Gastroesophageal sphincter (tissue), 4 donors: Measurements from ENCODE around the gene PAPPA. TPM values are rescaled to one million over a fixed set of nuclear protein-coding genes. Genes with fewer than 3 reads are reported as not detected.

Experiments
- ATAC-seq: fragments of 150-250 bp; one replicate; pipeline ENCODE4 v1.9.1; 2016; ENCODE audit warnings: mild to moderate bottlenecking, moderate library complexity
- H3K27ac ChIP-seq, 4 donors: fragments of 200-600 bp; sonication (generic) in 3 of 4; 1 replicate in 3 of 4; 2 replicates in 1 of 4; pipeline ENCODE4 v1.5.1; 2016 to 2019
- H3K27me3 ChIP-seq: fragments of 200-600 bp; sonication (generic); one replicate; pipeline ENCODE4 v1.5.1; 2019
- H3K36me3 ChIP-seq, 2 donors: fragments of 200-600 bp; sonication (generic); one replicate each; pipeline ENCODE4 v1.5.1; 2019; ENCODE audit warnings: control low read depth in 1 of 2
- H3K4me1 ChIP-seq, 3 donors: fragments of 200-600 bp; sonication (generic); 1 replicate in 2 of 3; 2 replicates in 1 of 3; pipeline ENCODE4 v1.5.1; 2016 to 2019; ENCODE audit warnings: control low read depth in 2 of 3
- H3K4me3 ChIP-seq, 2 donors: fragments of 200-600 bp; sonication (generic); one replicate each; pipeline ENCODE4 v1.5.1; 2019; ENCODE audit warnings: mild to moderate bottlenecking in 1 of 2, moderate library complexity in 1 of 2
- H3K9me3 ChIP-seq, 3 donors: fragments of 200-600 bp; sonication (generic); one replicate each; pipeline ENCODE4 v1.5.1; 2017 to 2019; ENCODE audit warnings: control low read depth in 2 of 3
- CTCF ChIP-seq, 4 experiments: fragments of 200-600 bp in 2 of 4; fragments of 450-650 bp in 2 of 4; sonication (generic) in 1 of 4; IDR thresholded peaks; one replicate each; pipeline ENCODE4 v1.5.1; 2017 to 2019; ENCODE audit warnings: antibody characterized with exemption in 4 of 4, mild to moderate bottlenecking in 2 of 4, moderate library complexity in 2 of 4
- EP300 ChIP-seq: sonication (generic); formaldehyde crosslinking; IDR thresholded peaks from one replicate; pipeline ENCODE4 v1.6.1; 2017; ENCODE audit warnings: antibody characterized with exemption, mild to moderate bottlenecking
- POLR2A ChIP-seq, 2 donors: fragments of 450-650 bp; IDR thresholded peaks; one replicate each; pipeline ENCODE4 v1.6.1; 2017; ENCODE audit warnings: antibody characterized with exemption in 2 of 2, mild to moderate bottlenecking in 2 of 2, moderate library complexity in 1 of 2
- POLR2AphosphoS5 ChIP-seq: sonication (generic); formaldehyde crosslinking; IDR thresholded peaks from one replicate; pipeline ENCODE4 v1.6.1; 2017; ENCODE audit warnings: antibody characterized with exemption
- WGBS, 2 donors: methylation state at CpG; one replicate each; pipeline ENCODE4 v1.1.5; 2018; ENCODE audit warnings: low coverage in 1 of 2; 5-methylcytosine and 5-hydroxymethylcytosine counted together
- total RNA-seq, 4 donors: library from RNA; depleted of rRNA; stranded (reverse); fragments of >200 nt; gene quantifications; one replicate each; pipeline ENCODE4 v1.1.0, GENCODE V29; 2016

Gene PAPPA
- total RNA-seq, 4 donors from 2014 or later: 1.9 to 5.7 (median 3.2) TPM

GRCh38 chr9:116233160-116233530 lies 79.6 kb downstream of the PAPPA start:
- H3K4me3 ChIP-seq: no peak overlapping the region
- no peaks in the 10 kb centered on the region for H3K9me3 ChIP-seq
- ATAC-seq: no peak
- no peaks in the 10 kb centered on the region for H3K4me1 ChIP-seq
- TF ChIP-seq POLR2A (IDR thresholded peaks at IDR 0.05) (no peak), EP300 (no peak), POLR2AphosphoS5 (no peak), CTCF (IDR thresholded peaks at IDR 0.05) (no peak)
- WGBS, 2 donors: 97 to 100% methylated on average over 3 of the region's 3 CpGs
- no peaks in the 10 kb centered on the region for H3K27me3 ChIP-seq
- H3K27ac ChIP-seq: no peak overlapping the region
- no peaks in the 10 kb centered on the region for H3K36me3 ChIP-seq

GRCh38 chr9:116234081-116234480 lies 80.5 kb downstream of the PAPPA start:
- Histone ChIP-seq H3K4me3 (no peak overlapping the region), H3K4me1 (no peaks in the 10 kb centered on the region), H3K36me3 (no peaks in the 10 kb centered on the region), H3K27me3 (no peaks in the 10 kb centered on the region), H3K27ac (no peak overlapping the region), H3K9me3 (no peaks in the 10 kb centered on the region)
- WGBS, 2 donors: 32 to 50% methylated on average over 2 to 4 of the region's 4 CpGs
- TF ChIP-seq EP300 (no peak), CTCF (IDR thresholded peaks at IDR 0.05) (no peak), POLR2AphosphoS5 (no peak), POLR2A (IDR thresholded peaks at IDR 0.05) (no peak)
- no peak for ATAC-seq

- no peak for TF ChIP-seq CTCF (IDR thresholded peaks at IDR 0.05)
- no peak for TF ChIP-seq POLR2A (IDR thresholded peaks at IDR 0.05)
- TF ChIP-seq EP300: no peak
- no peak for TF ChIP-seq POLR2AphosphoS5
- no peak for ATAC-seq
- no peaks in the 10 kb centered on the region for H3K9me3 ChIP-seq
- no peak overlapping the region for H3K4me3 ChIP-seq
- no peaks in the 10 kb centered on the region for H3K4me1 ChIP-seq
- H3K27ac ChIP-seq: no peak overlapping the region
- H3K36me3 ChIP-seq: no peaks in the 10 kb centered on the region
- no peaks in the 10 kb centered on the region for H3K27me3 ChIP-seq
Observed at GRCh38 chr9:116236979-116237378, 83.4 kb downstream of the PAPPA start.

GRCh38 chr9:116237456-116237855 lies 83.9 kb downstream of the PAPPA start:
- Histone ChIP-seq H3K4me3 (no peak overlapping the region), H3K36me3 (no peaks in the 10 kb centered on the region), H3K27me3 (no peaks in the 10 kb centered on the region), H3K27ac (no peak overlapping the region), H3K9me3 (no peaks in the 10 kb centered on the region), H3K4me1 (no peaks in the 10 kb centered on the region)
- TF ChIP-seq CTCF (IDR thresholded peaks at IDR 0.05) (no peak), POLR2AphosphoS5 (no peak), EP300 (no peak), POLR2A (IDR thresholded peaks at IDR 0.05) (no peak)
- WGBS, 2 donors: 76 to 92% methylated on average over 2 to 4 of the region's 4 CpGs
- ATAC-seq: no peak

- no peak overlapping the region for H3K27ac ChIP-seq
- no peaks in the 10 kb centered on the region for H3K4me1 ChIP-seq
- H3K4me3 ChIP-seq: no peak overlapping the region
- TF ChIP-seq EP300 (no peak), POLR2AphosphoS5 (no peak), CTCF (IDR thresholded peaks at IDR 0.05) (no peak), POLR2A (IDR thresholded peaks at IDR 0.05) (no peak)
- H3K9me3 ChIP-seq: no peaks in the 10 kb centered on the region
- WGBS, 2 donors: 53% methylated on average over 2 of the region's 2 CpGs; no CpG with 5 or more reads in 1 of the 2 donors
- no peaks in the 10 kb centered on the region for H3K27me3 ChIP-seq
- no peak for ATAC-seq
- no peaks in the 10 kb centered on the region for H3K36me3 ChIP-seq
Observed at GRCh38 chr9:116238225-116238624, 84.6 kb downstream of the PAPPA start.
